ENCODE data around the gene MTIF2.
"Not testable (repeated sequence)": the region's sequence is repeated elsewhere in the genome, so short reads cannot be mapped to it uniquely, and the experiment has no call there.

MTIF2 gene

DNA sequence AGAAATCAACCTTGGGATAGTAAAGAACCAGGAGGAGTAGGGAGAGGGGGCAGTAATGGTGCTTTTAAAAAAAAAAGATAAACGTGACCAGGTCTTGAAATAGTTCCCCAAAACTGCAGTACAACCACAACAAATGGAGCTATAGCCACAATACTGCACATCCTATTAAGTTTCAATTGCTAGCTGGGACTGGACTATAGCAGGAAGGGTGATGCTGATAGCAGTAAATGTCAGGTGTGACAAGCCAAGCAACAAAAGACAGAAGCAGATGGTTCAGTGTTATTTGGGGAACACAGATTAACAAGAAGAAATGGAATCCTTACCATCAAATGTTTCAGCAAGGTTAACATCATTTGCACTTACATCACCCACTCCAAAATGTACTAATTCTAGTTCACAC is 26.4 kb downstream of the MTIF2 start:
- DNase-seq (ENCODE audit: low spot score): no peak

GRCh38 chr2:55241582-55241981 is 27.4 kb downstream of the MTIF2 start:
- DNase-seq (ENCODE audit: low spot score): not testable (repeated sequence)

DNA sequence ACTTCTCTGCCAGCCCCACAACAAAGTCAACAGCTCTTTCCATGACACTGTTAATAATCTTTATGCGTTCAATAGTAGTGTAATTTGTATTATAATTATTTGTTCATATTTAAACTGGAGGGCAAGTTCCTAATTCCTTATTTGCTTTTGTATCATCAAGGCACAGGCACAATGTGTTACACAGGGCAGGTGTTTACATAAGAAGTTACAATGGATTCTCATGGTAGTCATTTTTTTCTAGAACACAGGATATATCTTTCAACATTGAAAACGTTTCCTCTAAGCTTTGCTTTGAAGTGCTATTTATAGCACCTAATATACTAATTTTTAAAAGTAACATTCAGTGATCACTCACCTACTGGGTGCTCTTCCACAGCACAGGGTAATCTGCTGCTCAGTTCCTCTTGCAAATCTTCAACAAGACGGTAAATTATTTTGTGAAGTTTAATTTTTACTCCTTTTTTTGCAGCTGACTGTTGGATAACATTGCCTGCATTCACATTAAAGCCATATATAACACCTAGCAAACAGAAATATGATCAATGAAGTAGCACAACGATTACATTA is 29.3 kb downstream of the MTIF2 start:
- DNase-seq (ENCODE audit: low spot score): no peak

- DNase-seq (ENCODE audit: low spot score): no peak
Measured at GRCh38 chr2:55236992-55237543, 32.0 kb downstream of the MTIF2 start.

DNA sequence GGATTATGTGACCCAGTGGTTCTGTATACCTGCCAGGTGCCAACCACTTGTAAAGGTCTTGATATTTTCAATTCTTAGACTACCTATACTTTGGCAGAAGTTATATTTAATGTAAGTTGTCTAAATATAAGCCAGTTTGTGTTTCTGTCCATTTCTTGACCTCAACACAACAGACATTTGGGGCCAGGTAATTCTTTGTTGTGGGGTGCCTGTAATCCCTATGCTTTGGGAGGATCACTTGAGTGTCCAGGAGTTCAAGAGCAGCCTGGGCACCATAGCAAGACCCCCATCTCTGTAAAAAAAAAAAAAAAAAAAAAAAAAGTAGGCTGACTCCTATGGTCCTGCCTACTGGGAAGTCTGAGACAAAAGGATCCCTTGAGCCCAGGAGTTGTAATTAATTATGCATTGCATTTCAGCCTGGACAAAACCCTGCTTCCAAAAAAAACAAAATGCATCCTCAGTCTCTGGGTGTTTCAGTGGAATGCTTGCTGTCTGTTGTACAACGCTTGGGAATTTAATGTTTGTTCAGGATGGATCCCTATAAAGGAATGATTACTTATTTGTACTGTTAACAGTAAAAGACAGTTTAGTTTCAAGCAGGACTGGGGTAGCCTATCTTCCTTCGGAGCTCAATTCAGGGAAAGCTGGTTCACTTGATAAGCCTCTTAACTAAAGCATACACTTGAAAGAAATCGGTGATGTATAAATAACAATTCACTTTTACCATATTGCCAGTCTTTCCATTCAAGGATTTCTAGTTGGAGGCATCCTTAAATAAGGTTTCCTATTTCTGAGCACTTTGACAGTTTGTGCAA is 33.1 kb downstream of the MTIF2 start:
- DNase-seq (ENCODE audit: low spot score): no peak

- DNase-seq (ENCODE audit: low spot score): no peak
Measured at GRCh38 chr2:55233658-55233940, 35.4 kb downstream of the MTIF2 start.

GRCh38 chr2:55232863-55233657 is 36.0 kb downstream of the MTIF2 start:
- DNase-seq (ENCODE audit: low spot score): peak; percentile 54

DNA sequence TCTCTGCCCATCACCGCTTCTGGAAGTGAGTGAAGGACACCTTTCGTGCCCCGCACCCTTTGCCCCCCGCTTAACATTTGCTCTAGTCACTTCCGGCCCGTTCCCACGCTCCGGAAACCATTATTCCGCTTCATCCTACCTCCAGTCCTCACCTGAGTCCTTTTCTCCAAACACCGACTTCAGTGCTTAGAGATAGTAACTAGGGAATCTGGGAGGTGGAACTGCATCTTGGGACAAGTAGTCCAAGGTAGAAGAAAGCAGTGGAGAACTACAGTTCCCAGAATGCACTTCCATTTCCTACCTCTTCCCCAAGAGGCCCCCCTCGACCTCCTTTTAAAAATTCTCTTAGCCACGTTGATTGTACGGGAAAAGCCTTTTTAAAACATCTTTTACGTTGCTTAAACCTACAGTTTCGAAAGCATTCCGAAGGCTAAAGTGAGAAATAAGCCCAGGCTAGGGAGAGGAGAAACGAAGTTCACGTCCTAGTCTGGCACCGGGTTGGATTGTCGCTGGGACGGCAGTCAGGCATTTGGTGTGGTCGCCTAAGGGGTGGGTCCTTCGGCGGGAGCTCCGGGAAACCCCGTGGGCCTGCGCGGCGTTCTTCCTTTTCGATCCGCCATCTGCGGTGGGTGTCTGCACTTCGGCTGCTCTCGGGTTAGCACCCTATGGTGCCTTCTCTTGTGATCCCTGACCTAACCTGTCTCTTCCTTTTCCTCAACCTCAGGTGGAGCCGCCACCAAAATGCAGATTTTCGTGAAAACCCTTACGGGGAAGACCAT is 36.8 kb downstream of the MTIF2 start, which contains the start of the genes CLHC1 and RPS27A:
Gene CLHC1, minus strand, starts transcription at position 210 of the 779 bp plus-strand sequence. CDS start 9,882 bp downstream, outside the sequence.
Gene RPS27A, plus strand, starts transcription at position 605 of the 779 bp plus-strand sequence. Its CDS starts 137 bp downstream, at position 742.
- DNase-seq (ENCODE audit: low spot score): peak; percentile 88

DNA sequence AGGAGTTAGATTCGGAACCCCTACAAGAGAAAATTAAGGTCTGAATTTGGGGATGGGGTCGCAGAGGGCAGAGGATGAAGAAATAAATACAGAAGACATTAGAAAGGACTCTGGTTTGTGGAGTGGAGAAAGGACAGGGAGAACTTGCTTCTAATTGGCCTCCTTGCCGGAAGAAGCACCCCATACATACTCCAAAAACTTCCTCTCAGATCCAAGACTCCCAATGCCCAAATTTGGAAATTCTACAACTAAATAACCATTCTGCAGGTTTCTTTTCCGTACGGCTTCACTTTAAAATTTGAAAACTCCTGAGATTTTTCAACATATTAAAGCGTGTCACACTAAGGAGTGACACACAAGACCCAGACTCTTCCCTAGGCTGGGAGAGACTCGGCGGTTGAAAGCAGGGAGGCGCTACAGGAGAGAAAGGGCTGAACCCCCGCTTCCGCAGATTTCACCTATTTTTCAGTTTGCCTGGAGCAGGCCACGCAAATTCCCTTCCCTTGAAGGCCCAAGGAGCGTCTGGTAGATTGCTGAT is 37.4 kb downstream of the MTIF2 start:
- DNase-seq (ENCODE audit: low spot score): no peak

DNA sequence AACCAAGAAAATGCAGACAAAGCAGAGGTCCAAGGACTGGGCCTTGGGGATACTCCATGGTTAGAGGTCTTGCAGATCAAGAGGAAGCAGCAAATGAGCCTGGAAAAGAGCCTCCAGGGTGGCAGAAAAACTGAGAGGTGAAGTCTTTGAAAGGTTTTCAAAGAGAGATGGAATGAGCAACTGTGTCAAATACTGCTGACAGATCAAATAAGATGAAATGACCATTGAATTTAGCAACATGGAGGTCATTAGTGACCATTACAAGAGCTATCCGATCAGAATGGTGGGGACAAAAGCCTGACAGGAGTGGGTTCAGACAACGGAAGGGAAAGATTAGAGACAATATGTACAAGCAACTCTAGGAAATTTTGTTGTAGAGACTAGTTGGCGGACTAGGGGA is 38.5 kb downstream of the MTIF2 start:
- no peak for DNase-seq (ENCODE audit: low spot score)

DNA sequence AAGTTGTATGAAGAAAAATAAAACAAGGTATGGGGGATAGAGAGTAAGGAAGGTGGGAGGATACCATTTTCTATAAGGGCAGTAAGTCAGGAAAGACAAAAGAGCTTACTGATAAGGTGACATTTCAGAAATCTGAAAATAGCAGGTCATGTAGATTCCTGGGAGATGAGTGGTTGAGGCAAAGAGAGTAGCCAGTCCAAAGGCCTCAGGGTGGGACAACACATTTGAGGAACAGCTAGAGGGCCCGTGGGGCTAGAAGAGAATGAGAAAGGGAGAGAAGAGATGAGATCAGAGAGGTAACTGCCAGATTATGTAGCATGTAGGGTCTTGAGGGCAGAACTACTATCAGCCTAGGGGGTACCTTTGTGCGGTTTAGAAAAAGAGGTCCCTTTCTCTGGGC is 39.8 kb downstream of the MTIF2 start:
- DNase-seq (ENCODE audit: low spot score): no peak

GRCh38 chr2:55228226-55228563 is 40.8 kb downstream of the MTIF2 start:
- DNase-seq (ENCODE audit: low spot score): no peak

GRCh38 chr2:55227437-55228225 is 41.4 kb downstream of the MTIF2 start:
- DNase-seq (ENCODE audit: low spot score): not testable (repeated sequence)

- no peak for DNase-seq (ENCODE audit: low spot score)
Measured at GRCh38 chr2:55225481-55226020, 43.5 kb downstream of the MTIF2 start.

- DNase-seq (ENCODE audit: low spot score): no peak
Measured at GRCh38 chr2:55224761-55225261, 44.2 kb downstream of the MTIF2 start.

DNA sequence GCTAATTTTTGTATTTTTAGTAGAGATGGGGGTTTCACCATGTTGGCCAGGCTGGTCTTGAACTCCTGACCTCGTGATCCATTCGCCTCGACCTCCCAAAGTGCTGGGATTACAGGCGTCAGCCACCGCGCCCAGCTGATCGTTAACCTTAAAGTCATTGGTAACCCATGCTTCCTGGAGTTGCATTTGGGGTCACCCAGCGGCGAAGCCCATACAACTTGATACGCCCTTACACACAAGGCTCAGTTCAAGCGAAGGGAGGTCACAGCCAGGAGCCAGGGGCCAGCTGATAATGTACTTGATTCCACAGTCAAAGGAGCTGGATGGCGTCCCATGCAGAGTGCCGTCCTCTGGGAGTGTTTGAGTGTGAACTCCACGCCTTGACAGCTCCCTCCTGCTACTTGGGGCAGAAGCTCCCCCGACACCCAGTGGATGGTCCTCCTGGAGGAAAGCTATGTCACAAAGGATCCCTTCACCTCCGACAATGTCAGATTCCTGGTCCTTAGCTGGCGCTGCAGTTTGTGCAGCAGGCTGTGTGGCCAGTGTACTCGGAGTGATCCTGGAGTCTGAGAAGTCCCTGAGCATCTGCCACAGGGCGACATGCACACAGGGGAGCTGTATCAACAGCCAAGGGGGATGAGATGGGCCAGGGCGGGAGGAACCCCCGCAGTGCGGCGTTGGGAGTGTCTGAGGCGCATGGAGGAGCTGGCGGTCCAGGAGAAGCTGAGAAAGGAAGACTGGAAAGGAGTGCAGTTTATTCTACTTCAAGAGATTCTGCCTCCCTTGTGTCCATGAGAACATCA is 44.9 kb downstream of the MTIF2 start:
- no peak for DNase-seq (ENCODE audit: low spot score)

- DNase-seq (ENCODE audit: low spot score): no peak
Measured at GRCh38 chr2:55213822-55214221, 55.2 kb downstream of the MTIF2 start.

DNA sequence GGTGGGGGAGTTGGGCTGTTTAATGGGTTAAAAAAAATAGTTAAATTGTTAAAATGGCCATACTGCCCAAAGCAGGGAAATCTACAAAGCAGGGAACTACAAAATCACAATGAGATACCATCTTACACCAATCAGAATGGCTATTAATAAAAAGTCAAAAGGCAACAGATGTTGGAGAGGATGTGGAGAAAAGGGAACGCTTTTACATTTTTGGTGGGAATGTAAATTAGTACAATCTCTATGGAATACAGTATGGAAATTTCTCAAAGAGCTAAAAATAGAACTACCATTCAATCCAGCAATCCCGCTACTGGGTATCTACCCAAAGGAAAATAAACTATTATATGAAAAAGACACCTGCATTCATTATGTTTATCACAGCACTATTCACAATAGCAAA is 64.1 kb downstream of the MTIF2 start:
- DNase-seq (ENCODE audit: low spot score): no peak

- no peak for DNase-seq (ENCODE audit: low spot score)
Measured at GRCh38 chr2:55204536-55204935, 64.5 kb downstream of the MTIF2 start.
